ENCODE measurements around the gene SUGCT. TPM values are rescaled to one million over a fixed set of nuclear protein-coding genes. Genes with fewer than 3 reads are reported as not detected.
"Not testable (repeated sequence)": the region's sequence is repeated elsewhere in the genome, so short reads cannot be mapped to it uniquely, and the experiment has no call there.

Gene SUGCT
- total RNA-seq, 1 experiment from 2014 or later, result 5.4 TPM

DNA sequence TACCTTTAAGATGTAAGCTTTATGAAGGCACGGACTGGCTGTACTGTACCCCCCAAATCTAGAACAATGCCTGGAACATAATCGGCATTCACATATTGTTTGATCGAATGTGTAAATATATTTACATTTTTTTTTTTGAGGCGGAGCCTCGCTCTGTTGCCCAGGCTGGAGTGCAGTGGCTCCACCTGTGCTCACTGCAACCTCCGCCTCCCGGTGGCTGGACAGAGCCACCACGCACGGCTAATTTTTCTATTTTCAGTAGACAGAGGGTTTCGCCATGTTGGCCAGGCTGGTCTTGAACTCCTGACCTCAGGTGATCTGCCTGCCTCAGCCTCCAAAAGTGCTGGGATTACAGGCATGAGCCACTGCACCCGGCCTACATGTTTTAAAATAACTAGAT, 118.6 kb downstream of the SUGCT start:
- H2AFZ ChIP-seq (ENCODE audit: low read length); H3K9me3 Mint-ChIP-seq; H3K23me2 ChIP-seq (ENCODE audit: insufficient read length, low read depth, low read length, poor library complexity, severe bottlenecking); H4K5ac ChIP-seq (ENCODE audit: insufficient read length, low read depth, low read length); H3K4me2 ChIP-seq (ENCODE audit: insufficient read depth, insufficient read length, low read length); H3K79me2 ChIP-seq (ENCODE audit: insufficient read depth, low read length); H3K9me3 ChIP-seq (ENCODE audit: control insufficient read depth, low read depth, low read length); H3K4ac ChIP-seq (ENCODE audit: low read depth, low read length); H2BK20ac ChIP-seq (ENCODE audit: low read depth, low read length, poor library complexity, severe bottlenecking); H3K56ac ChIP-seq (ENCODE audit: insufficient read length, low read depth, low read length); H3K27ac ChIP-seq (ENCODE audit: insufficient read length, low read depth, low read length); H3K36me3 Mint-ChIP-seq (ENCODE audit: insufficient read depth in 1 of 3, low read depth in 3 of 3); H3K27ac Mint-ChIP-seq; H3K9ac ChIP-seq (ENCODE audit: extremely low read depth, insufficient read length, low read length); H3K23ac ChIP-seq (ENCODE audit: insufficient read length, low read depth, low read length); H2AK5ac ChIP-seq (ENCODE audit: insufficient read length, low read length); H4K20me1 ChIP-seq (ENCODE audit: control insufficient read depth, insufficient read depth, insufficient read length); H3K18ac ChIP-seq (ENCODE audit: insufficient read length, low read depth, low read length); H2BK5ac ChIP-seq (ENCODE audit: insufficient read length, low read length); H3K27me3 Mint-ChIP-seq (ENCODE audit: low read depth); H3K4me1 ChIP-seq (ENCODE audit: insufficient read depth, low read length); H3K27me3 ChIP-seq (ENCODE audit: insufficient read depth, low read length); H2BK120ac ChIP-seq (ENCODE audit: low read depth, low read length, poor library complexity, severe bottlenecking); H3T11ph ChIP-seq (ENCODE audit: low read length); H4K8ac ChIP-seq (replicated peaks; ENCODE audit: insufficient read length, low read depth, low read length); H3K79me1 ChIP-seq (ENCODE audit: insufficient read depth, low read depth, low read length, poor library complexity, severe bottlenecking); H3K4me1 Mint-ChIP-seq; H2BK12ac ChIP-seq (ENCODE audit: insufficient read length, low read depth, low read length); H3K4me3 Mint-ChIP-seq; H4K91ac ChIP-seq (ENCODE audit: insufficient read length, low read depth, low read length); H2BK15ac ChIP-seq (ENCODE audit: low read depth, low read length); H3K14ac ChIP-seq (ENCODE audit: insufficient read depth, low read length): not testable (repeated sequence)
- TF ChIP-seq, protein P1, sequence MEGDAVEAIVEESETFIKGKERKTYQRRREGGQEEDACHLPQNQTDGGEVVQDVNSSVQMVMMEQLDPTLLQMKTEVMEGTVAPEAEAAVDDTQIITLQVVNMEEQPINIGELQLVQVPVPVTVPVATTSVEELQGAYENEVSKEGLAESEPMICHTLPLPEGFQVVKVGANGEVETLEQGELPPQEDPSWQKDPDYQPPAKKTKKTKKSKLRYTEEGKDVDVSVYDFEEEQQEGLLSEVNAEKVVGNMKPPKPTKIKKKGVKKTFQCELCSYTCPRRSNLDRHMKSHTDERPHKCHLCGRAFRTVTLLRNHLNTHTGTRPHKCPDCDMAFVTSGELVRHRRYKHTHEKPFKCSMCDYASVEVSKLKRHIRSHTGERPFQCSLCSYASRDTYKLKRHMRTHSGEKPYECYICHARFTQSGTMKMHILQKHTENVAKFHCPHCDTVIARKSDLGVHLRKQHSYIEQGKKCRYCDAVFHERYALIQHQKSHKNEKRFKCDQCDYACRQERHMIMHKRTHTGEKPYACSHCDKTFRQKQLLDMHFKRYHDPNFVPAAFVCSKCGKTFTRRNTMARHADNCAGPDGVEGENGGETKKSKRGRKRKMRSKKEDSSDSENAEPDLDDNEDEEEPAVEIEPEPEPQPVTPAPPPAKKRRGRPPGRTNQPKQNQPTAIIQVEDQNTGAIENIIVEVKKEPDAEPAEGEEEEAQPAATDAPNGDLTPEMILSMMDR (conservative IDR thresholded peaks at IDR 0.05), result peak; percentile 57
- WGBS (ENCODE audit: extremely low coverage, insufficient read length, low lambda C conversion rate), result no CpG with 5 or more reads among the region's 11 CpGs
- DNase-seq, result peak; percentile 32
